Choroid plexus epithelial cell (primary cell): Measurements from ENCODE around the gene CDC42BPA.

Experiments used
- DNase-seq: peaks from one replicate; pipeline ENCODE4 v3.0.0-alpha.2; 2010; ENCODE audit warnings: low read depth
- H3K4me3 ChIP-seq: 2 replicates; pipeline ENCODE4 v1.5.1; 2011; ENCODE audit warnings: low read depth, mild to moderate bottlenecking, control low read depth, low read length, moderate library complexity
- CTCF ChIP-seq: conservative IDR thresholded peaks from 2 replicates; pipeline ENCODE4 v1.5.1; 2011; ENCODE audit warnings: low read depth, mild to moderate bottlenecking, control low read depth, inconsistent platforms, low read length, moderate library complexity

CDC42BPA gene, protein sequence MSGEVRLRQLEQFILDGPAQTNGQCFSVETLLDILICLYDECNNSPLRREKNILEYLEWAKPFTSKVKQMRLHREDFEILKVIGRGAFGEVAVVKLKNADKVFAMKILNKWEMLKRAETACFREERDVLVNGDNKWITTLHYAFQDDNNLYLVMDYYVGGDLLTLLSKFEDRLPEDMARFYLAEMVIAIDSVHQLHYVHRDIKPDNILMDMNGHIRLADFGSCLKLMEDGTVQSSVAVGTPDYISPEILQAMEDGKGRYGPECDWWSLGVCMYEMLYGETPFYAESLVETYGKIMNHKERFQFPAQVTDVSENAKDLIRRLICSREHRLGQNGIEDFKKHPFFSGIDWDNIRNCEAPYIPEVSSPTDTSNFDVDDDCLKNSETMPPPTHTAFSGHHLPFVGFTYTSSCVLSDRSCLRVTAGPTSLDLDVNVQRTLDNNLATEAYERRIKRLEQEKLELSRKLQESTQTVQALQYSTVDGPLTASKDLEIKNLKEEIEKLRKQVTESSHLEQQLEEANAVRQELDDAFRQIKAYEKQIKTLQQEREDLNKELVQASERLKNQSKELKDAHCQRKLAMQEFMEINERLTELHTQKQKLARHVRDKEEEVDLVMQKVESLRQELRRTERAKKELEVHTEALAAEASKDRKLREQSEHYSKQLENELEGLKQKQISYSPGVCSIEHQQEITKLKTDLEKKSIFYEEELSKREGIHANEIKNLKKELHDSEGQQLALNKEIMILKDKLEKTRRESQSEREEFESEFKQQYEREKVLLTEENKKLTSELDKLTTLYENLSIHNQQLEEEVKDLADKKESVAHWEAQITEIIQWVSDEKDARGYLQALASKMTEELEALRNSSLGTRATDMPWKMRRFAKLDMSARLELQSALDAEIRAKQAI (N-terminal part only)

GRCh38 chr1:227318016-227318852 lies at the start of gene CDC42BPA:
Gene CDC42BPA, minus strand, starts transcription at chr1:227318492. Its CDS starts 1,310 bp downstream, at chr1:227317182.
- no peak for TF ChIP-seq CTCF
- peak within 1 kb of the TSS; percentile 82 for H3K4me3 ChIP-seq
- peak; percentile 91 for DNase-seq

- TF ChIP-seq CTCF, result no peak
- no peak for DNase-seq
- H3K4me3 ChIP-seq, result no peak overlapping the region
Measured at GRCh38 chr1:227368009-227368408, 49.7 kb upstream of the CDC42BPA start.

DNA sequence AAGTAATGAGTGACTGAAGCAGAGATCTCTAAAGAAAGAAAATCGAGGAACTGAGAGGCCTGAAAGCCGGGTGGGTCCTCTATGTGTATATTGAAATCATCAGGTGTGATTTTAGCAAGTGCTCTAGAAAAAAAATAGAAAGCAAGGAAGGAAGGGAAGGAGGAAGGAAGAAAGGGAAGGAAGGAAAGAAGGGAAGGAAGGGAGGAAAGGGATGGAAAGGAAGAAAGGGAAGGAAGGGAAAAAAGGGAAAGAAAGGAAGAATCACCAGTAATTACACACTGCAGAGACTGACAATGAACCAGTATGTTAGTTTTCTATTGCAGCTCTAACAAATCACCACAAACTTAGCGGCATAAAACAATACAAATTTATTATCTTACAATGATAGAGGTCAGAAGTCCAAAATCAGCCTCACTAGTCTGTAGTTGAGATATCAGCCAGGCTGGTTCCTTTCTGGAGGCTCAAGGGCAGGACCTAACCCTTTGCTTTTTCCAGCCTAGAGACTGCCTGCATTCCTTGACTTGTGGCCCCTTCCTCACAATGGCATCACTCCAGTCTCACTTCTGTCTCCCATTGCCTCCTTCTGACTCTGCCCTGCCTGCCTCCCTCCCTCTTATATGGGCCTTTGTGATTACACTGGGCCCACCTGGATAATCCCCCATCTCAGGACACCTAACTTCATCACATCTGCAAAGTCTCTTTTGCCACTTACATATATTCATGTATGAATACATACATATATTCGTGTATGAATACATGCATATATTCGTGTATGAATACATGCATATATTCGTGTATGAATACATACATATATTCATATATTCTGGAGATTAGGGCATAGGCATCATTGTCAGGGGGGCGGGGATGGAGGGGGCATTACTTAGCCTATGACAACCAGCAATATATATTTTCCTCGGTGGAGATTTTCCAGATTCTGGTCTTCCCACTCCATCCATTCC lies 47.5 kb upstream of the CDC42BPA start:
- DNase-seq, result no peak
- H3K4me3 ChIP-seq, result no peak overlapping the region
- TF ChIP-seq CTCF, result no peak

DNA sequence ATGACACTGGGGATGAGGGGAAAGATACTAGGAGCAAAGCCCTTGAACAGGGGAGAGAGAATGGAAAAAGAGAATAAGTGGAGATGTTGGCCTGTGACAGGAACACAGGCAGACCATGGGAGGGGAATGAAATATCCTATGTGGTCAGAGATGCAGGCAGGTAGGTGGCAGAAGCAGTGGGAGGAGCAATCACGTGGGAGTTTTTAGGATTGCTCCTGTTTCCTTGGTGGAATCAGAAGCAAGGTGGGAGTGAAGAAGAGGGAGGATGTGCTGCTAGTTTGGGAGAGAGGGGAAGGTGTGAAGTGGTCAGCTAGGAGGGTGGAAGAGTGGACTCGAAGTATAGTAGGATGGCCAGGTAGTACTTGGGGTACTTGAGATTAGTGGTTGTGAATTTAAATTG lies 46.4 kb upstream of the CDC42BPA start:
- no peak overlapping the region for H3K4me3 ChIP-seq
- no peak for TF ChIP-seq CTCF
- DNase-seq, result no peak

DNA sequence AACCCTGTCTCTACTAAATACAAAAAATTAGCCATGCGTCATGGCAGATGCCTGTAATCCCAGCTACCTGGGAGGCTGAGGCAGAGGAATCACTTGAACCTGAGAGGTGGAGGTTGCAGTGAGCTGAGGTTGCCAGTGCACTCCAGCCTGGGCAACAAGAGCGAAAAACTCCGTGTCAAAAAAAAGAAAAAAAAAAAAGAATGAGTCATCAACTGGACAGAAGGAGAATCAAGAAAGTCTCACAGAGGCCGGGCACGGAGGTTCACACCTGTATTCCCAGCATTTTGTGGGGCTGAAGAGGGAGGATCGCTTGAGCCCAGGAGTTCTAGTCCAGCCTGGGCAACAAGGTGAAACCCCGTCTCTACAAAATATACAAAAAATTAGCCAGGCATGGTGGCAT lies 45.5 kb upstream of the CDC42BPA start:
- no peak overlapping the region for H3K4me3 ChIP-seq
- TF ChIP-seq CTCF, result no peak
- DNase-seq, result no peak

- TF ChIP-seq CTCF, result no peak
- H3K4me3 ChIP-seq, result no peak overlapping the region
- peak; percentile 64 for DNase-seq
Measured at GRCh38 chr1:227362039-227362438, 43.7 kb upstream of the CDC42BPA start.
